DND-41 (cell line): ENCODE data around the gene OPCML.

Experiments
- ATAC-seq: fragments of 200-7000 bp; cut with Tn5 transposase; 3 replicates; pipeline ENCODE4 v1.9.1; 2021; ENCODE audit warnings: low read depth; ENCODE audit not compliant: insufficient read depth
- DNase-seq: peaks from one replicate; pipeline ENCODE4 v3.0.0-alpha.2; 2020
- H2AFZ ChIP-seq: 2 replicates; pipeline ENCODE4 v1.6.0; 2012; ENCODE audit warnings: low read depth, low read length
- H3K27ac ChIP-seq: 2 replicates; pipeline ENCODE4 v1.5.1; 2012; ENCODE audit warnings: low read length, inconsistent platforms
- H3K27me3 ChIP-seq: fragments of 200-600 bp; sonication (generic); 2 replicates; pipeline ENCODE4 v1.6.0; 2012; ENCODE audit warnings: low read length, mild to moderate bottlenecking, inconsistent platforms; ENCODE audit not compliant: insufficient read depth, poor library complexity
- H3K36me3 ChIP-seq: 2 replicates; pipeline ENCODE4 v1.5.1; 2012; ENCODE audit warnings: low read length, inconsistent platforms; ENCODE audit not compliant: insufficient read depth
- H3K4me1 ChIP-seq: 2 replicates; pipeline ENCODE4 v1.5.1; 2012; ENCODE audit warnings: mild to moderate bottlenecking, low read length; ENCODE audit not compliant: insufficient read depth
- H3K4me2 ChIP-seq: 2 replicates; pipeline ENCODE4 v1.6.0; 2012; ENCODE audit warnings: mild to moderate bottlenecking, moderate library complexity, low read length, inconsistent platforms; ENCODE audit not compliant: insufficient read depth
- H3K4me3 ChIP-seq, 2 experiments: fragments of 200-600 bp in 1 of 2; shearing (Covaris generic) in 1 of 2; 2 replicates each; pipeline ENCODE4 v1.5.1; 2012 to 2016; ENCODE audit warnings: inconsistent platforms in 2 of 2, low read length in 2 of 2, mild to moderate bottlenecking in 2 of 2, low read depth in 1 of 2, moderate library complexity in 1 of 2
- H3K79me2 ChIP-seq: 2 replicates; pipeline ENCODE4 v1.6.0; 2012; ENCODE audit warnings: low read length, inconsistent platforms; ENCODE audit not compliant: insufficient read depth
- H3K9ac ChIP-seq: 2 replicates; pipeline ENCODE4 v1.6.0; 2012; ENCODE audit warnings: low read depth, mild to moderate bottlenecking, inconsistent platforms, low read length, moderate library complexity
- H3K9me3 ChIP-seq: 2 replicates; pipeline ENCODE4 v1.5.1; 2012; ENCODE audit warnings: low read length, moderate library complexity, mild to moderate bottlenecking, inconsistent platforms; ENCODE audit not compliant: insufficient read depth, severe bottlenecking
- H4K20me1 ChIP-seq: 2 replicates; pipeline ENCODE4 v1.6.0; 2012; ENCODE audit warnings: low read length; ENCODE audit not compliant: insufficient read depth
- EZH2 ChIP-seq: IDR thresholded peaks from 3 replicates; pipeline ENCODE4 v1.6.1; 2012; ENCODE audit warnings: borderline replicate concordance, low read depth, mild to moderate bottlenecking, moderate library complexity, low read length, inconsistent platforms; ENCODE audit not compliant: severe bottlenecking
- TF ChIP-seq, protein P1 (sequence below): IDR thresholded peaks from 2 replicates; pipeline ENCODE4 v1.5.1; 2012; ENCODE audit warnings: borderline replicate concordance, low read length, moderate library complexity, mild to moderate bottlenecking; ENCODE audit not compliant: poor library complexity, severe bottlenecking; ENCODE audit errors: extremely low read depth

The OPCML gene

DNA sequence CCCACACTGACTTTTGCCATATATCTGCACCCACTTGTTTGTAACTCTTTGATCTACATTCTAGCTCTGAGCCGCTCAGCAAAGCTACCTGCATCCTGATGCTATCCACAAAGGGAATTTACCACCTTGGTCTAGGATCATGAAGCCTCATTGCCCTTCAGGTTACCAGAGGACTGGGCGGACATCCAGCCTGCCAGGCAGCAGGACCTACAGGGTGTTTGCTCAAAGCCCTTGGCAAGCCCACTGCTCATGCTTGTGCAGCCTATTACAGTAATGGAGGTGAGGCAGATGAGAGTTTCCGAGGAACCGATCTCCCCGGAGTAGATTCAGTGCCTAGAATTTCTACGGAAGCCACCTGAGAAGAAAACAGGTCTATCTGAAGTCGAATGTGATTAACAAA lies 417.2 kb downstream of the OPCML start:
- Histone ChIP-seq H3K9me3 (no peaks in the 10 kb centered on the region), H3K36me3 (no peaks in the 10 kb centered on the region), H3K27me3 (peaks cover 12% of the 10 kb centered on the region), H3K4me1 (no peaks in the 10 kb centered on the region), H3K4me3 (no peak overlapping the region), H3K9ac (no peak overlapping the region), H2AFZ (no peak overlapping the region), H4K20me1 (no peaks in the 10 kb centered on the region), H3K79me2 (no peaks in the 10 kb centered on the region), H3K27ac (no peak overlapping the region), H3K4me2 (no peak overlapping the region)
- TF ChIP-seq, protein P1, sequence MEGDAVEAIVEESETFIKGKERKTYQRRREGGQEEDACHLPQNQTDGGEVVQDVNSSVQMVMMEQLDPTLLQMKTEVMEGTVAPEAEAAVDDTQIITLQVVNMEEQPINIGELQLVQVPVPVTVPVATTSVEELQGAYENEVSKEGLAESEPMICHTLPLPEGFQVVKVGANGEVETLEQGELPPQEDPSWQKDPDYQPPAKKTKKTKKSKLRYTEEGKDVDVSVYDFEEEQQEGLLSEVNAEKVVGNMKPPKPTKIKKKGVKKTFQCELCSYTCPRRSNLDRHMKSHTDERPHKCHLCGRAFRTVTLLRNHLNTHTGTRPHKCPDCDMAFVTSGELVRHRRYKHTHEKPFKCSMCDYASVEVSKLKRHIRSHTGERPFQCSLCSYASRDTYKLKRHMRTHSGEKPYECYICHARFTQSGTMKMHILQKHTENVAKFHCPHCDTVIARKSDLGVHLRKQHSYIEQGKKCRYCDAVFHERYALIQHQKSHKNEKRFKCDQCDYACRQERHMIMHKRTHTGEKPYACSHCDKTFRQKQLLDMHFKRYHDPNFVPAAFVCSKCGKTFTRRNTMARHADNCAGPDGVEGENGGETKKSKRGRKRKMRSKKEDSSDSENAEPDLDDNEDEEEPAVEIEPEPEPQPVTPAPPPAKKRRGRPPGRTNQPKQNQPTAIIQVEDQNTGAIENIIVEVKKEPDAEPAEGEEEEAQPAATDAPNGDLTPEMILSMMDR = no peak
- TF ChIP-seq EZH2 = no peak
- ATAC-seq (no peak), DNase-seq (no peak)

DNA sequence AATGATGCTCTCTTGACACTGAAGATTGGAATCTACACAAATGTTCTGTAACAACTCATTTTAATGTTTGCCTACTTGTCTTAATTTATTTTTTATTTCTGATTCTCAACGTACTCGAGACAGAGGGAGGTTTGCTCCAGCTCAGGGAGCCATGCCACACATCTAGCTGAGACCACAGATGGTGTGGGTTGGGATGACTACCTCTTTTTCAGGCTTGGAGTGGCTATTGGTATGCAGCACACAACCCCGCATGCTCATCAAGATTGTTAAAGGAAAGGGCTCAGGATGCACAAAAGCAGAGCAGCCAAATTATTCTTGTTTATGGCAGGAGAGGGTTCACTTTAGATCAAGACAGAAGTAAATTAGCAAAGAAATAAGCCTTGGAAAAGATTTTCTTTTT lies 424.5 kb downstream of the OPCML start:
- Histone ChIP-seq H4K20me1 (no peaks in the 10 kb centered on the region), H3K27me3 (peaks cover 5% of the 10 kb centered on the region), H2AFZ (no peak overlapping the region), H3K4me3 (no peak overlapping the region), H3K79me2 (no peaks in the 10 kb centered on the region), H3K4me1 (no peaks in the 10 kb centered on the region), H3K36me3 (no peaks in the 10 kb centered on the region), H3K4me2 (no peak overlapping the region), H3K27ac (no peak overlapping the region), H3K9ac (no peak overlapping the region), H3K9me3 (no peaks in the 10 kb centered on the region)
- ATAC-seq = no peak
- TF ChIP-seq, protein P1 = no peak
- no peak for TF ChIP-seq EZH2
- no peak for DNase-seq

DNA sequence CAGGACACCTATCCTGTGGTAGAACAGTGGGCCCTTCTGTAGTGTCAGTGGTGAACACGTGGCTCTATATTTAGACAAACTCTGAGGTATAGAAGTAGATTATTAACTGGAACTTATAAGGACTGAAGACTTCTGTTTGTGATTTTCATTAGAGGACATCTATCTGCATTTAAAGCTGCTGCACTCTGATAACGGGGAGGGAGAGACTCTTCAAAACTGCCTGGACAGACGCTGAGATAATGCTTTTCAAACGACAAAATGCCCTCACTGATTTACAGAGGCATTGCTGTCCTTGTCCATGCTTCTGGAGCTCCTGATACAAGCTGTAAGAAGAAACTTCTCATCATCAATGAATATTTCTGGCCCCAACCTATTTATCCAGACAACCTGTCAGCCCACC lies 425.2 kb downstream of the OPCML start:
- Histone ChIP-seq H4K20me1 (no peaks in the 10 kb centered on the region), H2AFZ (no peak overlapping the region), H3K4me2 (no peak overlapping the region), H3K4me1 (no peaks in the 10 kb centered on the region), H3K79me2 (no peaks in the 10 kb centered on the region), H3K36me3 (no peaks in the 10 kb centered on the region), H3K27ac (no peak overlapping the region), H3K9me3 (no peaks in the 10 kb centered on the region), H3K27me3 (peaks cover 2% of the 10 kb centered on the region), H3K4me3 (no peak overlapping the region), H3K9ac (no peak overlapping the region)
- TF ChIP-seq, protein P1 = no peak
- no peak for TF ChIP-seq EZH2
- DNase-seq = no peak
- no peak for ATAC-seq

DNA sequence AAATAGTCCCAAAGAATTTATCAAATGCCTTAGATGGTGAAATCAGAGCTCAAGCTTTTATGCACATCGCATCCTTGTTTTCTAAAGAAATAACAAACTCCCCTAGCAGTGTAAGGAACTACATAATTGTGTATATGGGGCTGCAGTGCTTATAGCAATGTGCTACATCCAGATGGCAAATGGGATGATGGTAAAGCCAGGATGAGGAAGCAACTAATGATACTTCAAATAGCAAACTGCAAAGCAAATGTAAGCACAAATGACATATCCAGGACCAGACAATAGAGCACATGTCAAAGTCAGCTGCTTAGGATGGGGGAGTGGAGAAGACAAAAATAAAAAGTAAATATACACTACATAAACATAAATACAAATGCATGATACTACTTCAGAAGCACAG lies 425.9 kb downstream of the OPCML start:
- H3K36me3 ChIP-seq = no peaks in the 10 kb centered on the region
- no peak overlapping the region for H3K4me3 ChIP-seq
- TF ChIP-seq, protein P1 = no peak
- TF ChIP-seq EZH2 = no peak
- no peaks in the 10 kb centered on the region for H3K4me1 ChIP-seq
- H3K27ac ChIP-seq = no peak overlapping the region
- H2AFZ ChIP-seq = no peak overlapping the region
- H4K20me1 ChIP-seq = no peaks in the 10 kb centered on the region
- no peaks in the 10 kb centered on the region for H3K79me2 ChIP-seq
- DNase-seq (no peak), ATAC-seq (no peak)
- H3K9me3 ChIP-seq = no peaks in the 10 kb centered on the region
- H3K4me2 ChIP-seq = no peak overlapping the region
- H3K9ac ChIP-seq = no peak overlapping the region
- H3K27me3 ChIP-seq = peaks cover 2% of the 10 kb centered on the region
